CD4-positive, alpha-beta T cell treated with Interleukin-21 for 1 hour (primary cell): ENCODE results near the gene HOXA10.

ENCODE experiments used
- DNase-seq: peaks from one replicate; pipeline ENCODE4 v3.0.0-alpha.2; 2020

HOXA10 gene

DNA sequence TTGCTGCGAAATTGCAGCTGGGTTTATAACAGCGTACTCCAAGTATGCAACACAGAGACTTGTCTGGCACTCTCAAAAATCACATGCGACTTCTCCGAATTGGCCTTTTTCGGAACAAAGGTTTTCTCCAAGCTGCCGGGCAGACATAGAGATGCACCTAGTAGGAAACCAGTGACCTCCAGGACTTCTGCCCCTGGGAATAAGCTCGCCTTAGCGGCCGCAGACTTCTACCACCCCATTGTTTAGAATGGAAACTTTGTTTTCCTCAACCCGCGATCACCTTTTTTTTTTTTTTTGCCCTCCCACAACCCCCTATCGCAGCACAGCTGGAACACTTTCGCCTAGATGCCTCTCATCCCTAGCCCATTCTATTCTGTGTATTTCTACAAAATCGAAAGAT is 4.9 kb upstream of the HOXA10 start:
- DNase-seq: no peak

DNA sequence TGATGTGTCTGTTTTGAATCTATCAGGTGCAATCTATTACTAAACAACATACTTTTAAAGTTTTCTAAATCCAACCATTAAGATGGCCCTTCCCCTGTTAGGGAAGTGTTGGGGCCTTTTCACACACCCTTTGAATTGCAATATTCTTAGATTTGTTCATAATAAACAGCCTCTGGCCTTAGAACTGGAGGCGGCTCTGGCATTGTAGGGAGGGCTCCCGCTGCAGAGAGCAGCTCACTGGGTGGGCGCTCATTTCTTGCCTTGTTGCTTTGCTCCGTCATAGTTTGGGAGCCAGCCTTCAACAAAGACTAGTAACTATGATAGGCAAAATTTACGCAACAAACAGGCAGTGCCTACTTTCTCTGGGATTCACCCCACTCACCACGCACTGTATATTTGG is 4.2 kb upstream of the HOXA10 start:
- no peak for DNase-seq

DNA sequence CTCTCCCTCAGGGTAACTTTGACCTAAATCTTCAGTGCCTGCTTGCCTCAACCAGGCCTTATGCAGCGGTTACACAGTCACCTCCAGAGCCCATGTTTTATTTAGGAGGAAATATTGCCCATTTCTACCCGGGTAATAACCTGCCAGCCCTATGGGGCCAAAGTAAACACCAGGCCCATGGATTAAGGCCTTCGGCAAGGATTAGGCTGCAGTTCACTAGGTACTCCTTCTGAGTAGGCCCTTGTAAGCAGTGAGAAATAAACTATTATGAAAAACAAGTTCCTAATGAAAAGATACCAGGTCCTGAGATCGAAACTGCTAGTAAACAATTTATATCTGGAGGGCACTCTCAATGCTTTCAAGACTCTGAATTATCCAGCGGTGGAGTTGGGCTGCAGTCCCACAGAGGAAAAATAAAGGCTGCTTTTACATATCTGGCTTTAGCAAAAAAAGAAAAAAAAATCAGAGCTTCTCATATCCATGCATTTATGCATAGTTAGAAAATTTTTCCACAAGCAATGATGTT is 3.7 kb upstream of the HOXA10 start:
- no peak for DNase-seq

DNA sequence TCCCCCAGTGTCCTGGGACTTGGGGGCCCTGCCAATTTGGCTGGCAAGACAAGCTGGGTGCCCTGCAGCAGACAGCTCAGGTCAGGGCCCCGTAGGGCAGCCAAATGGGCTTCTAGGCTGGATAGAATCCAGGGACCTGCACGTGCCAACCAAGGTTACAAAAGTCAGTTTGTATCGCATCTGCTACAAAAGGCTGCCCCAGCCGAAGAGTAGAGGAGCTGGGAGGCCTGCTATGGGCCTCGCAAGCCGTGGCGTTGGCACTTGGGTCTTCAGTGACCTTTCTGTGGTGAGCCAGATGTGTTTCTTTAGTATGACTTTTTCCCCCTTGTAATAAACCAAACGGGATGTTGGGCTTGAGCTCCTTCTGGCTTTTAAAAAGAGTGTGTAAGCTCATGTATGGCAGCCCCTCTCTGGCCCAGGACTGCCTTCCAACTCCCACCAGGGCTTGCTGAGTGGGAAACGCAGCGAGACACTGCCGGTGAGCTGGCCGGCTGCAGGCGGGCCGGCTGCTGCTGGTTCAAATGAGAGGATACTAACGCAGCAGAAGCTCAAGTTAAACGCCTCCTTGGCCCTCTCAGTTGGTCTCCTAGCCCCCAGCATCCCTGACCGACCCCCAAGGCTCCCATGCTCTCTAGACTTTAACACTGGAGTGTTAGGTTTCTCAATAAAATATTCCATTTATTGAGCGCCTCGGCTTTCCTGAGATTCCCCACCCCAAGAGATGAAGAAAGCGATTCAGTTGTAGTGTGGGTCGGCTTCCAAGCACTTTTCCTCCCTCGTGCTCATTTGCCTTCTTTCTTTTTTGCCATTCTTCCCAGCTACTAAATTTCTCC is 3.1 kb upstream of the HOXA10 start:
- no peak for DNase-seq

DNA sequence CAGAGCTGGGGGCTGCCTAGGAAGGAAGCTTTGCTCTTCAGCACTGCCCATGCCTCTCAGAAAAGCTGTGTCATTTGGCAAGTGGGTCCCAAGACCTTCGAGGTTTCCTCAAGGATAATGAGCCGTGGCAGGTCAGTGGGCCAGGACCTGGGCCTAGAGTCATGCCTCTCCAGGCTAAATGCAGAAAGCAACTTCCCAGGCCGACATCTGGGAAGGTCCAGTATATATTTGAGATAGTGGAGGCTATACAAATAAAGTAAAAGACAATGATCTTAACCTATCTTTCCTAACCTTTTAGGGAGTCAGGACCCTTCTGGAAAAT is 2.4 kb upstream of the HOXA10 start:
- no peak for DNase-seq

DNA sequence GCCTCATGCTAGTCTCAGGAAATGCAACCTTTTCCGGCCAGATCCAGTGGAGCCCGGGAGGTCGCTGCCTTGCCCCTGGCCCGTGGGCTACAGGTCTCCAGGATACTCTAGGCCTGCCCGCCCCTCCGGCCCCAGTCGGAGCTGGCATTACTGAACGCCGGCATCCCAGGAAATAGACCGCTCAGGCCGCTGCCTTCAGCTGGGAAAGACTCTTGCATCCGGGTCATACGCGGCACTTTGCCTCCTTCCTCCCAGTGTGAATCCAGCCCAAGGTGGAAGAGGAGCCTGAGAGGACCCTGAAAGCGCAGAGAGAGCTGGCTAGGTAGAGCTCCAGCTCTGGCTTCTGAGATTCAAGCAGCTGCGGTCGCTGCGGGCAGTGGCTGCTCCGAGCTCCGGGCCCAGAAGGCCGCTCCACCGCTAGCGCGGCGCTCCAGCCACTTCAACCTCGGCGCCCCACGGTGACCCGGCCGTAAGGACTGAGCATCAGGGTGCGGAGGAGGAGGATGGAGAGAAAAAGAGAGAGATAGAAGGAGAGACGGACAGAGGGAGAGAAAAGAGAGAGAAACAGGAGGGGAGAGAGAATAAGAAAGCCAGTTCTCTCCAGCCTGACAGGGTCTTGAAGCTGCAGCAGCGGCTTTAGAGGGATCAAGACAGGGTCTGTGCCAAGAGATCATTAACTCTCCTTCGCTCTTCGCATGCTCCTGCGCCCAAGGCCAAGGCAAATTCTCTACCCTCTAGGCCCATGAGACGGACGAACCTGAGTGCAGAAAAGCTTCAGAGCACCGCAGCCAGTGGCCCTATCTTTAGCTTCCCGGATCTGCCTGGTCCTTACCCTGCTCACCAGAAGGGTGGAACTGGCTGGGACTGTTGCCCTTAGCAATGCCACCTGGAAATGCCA is 1.8 kb upstream of the HOXA10 start:
- DNase-seq: no peak

DNA sequence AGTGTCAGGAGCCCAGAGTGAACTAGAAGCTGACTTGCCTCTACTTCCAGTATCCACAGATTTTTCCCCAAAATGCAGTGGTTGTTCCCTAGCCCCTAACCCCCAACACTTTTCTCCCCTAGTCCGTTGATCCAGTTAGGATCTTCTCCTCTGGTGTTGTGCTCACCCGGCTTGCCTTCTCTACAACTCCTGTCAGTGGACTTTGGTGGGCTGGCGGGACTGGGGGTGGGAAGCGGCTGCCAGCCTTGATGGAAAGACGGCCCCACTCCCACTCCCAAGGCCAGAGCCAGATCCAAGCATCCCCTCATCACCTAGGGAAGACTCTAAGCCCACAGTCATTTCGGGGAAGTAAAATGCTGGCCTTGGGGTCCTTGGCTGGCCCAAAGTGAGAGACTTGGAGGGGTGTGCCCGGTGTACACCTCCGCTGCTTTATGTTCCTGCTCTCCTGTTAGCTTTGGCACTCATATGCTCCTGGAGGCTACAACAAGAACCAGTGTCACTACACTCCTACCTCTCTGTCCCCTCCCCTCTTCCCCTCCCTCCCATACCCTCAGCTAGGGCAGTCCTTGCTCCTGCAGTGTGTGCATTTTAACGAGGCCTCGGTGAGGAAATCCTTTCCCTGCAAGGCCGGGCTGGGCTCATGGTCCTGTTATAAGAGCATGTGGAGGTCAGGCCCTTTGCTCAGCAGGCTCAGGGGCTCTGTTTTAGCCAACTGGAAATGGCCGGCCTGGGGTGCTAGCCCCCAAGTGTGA is 930 bp upstream of the HOXA10 start:
- DNase-seq: no peak

DNA sequence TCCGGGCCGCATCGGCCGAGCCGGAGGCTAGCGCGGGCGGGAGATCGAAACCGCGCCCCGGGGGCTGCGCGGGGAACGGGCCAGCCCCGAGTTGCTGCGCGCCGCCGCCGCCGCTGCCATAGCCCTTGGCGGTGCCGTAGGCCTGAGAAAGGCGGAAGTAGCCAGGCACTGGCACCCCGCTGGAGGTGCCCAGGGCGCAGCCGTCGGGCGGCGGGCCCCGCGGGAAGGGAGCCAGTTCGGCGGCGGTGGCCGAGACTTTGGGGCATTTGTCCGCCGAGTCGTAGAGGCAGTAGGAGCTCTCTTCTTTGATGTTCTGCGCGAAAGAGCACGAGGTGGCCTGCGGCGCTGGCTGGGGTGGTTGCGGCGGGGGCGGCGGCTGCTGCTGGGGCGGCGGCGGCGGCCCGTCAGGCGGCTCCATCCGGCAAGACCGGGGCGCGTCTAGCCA is 587 bp downstream of the HOXA10 start:
- DNase-seq: no peak

DNA sequence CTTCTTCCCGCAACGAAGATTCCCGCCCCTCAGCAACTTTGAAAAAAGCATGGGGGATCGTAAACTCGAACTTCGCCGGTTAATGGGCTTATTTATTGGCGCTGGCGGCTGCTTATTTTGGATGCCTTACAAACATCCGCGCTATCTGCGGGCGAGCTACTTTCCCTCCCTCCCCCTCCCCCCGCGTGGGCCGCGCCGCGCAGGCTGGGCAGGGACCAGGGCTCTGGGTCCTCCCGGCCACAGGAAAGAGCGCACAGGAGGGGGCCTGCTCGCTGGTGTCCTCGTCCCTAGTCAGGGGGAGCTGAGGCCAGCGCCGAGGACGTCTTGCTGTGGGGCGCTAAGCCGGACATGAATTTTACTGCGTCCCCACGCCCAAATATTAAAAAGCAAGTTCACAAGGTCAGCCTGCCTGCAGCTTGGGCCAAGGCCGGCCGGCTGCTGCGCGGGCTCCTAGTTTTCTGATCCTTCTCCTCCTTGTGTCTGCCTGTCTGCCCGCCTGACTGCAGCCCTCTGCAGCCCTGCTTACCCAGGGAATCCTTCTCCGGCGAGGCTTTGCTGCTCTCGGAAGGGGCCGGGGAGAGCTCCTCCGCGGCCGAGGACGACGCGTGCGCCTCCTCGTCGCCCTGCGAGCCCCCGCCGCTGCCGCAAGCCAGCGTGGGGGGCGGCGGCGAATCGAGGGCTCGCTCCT is 1.2 kb downstream of the HOXA10 start:
- DNase-seq: no peak

DNA sequence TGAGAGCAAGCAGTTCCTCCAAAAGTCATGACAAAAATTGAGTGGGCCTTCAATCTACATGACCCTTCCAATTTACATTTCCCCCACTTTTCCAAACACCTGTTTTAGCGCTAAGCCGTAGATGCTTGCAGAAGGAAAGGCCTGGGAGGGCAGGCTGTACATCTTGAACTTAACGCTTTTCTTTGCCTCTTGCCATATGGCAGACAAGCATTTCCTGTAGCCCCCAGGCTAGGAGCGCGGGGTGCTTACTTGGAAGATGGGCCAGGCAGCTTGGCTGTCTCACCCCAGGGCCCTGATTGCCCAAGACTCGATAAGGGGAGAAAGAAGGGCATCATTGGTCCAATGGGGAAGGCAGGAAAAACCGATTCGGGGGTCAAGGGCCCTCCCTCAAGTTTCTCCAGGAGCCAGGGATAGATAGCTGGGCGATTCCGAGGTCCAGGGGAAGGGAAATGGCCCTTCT is 1.8 kb downstream of the HOXA10 start:
- no peak for DNase-seq

DNA sequence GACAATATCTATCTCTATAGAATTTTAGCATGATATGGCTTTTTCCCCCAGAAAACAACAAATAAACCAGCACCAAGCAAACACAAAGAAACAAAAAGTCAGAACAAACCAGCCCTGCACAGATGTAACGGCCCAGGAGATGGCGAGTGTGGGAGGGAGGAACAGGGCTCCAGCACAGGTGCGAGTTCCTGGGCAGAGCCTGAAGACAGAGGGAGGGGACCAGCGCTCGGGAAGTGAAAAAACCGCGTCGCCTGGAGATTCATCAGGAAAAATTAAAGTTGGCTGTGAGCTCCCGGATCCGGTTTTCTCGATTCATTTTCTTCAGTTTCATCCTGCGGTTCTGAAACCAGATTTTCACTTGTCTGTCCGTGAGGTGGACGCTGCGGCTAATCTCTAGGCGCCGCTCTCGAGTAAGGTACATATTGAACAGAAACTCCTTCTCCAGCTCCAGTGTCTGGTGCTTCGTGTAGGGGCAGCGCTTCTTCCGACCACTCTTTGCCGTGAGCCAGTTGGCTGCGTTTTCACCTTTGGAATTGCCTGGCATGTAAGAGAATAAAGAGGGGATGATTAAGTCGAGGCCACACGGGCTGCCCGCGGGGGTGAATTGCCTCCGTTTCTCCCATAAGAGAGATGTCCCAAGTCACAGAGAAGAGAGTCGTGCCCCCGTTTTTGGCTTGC is 2.3 kb downstream of the HOXA10 start:
- no peak for DNase-seq

DNA sequence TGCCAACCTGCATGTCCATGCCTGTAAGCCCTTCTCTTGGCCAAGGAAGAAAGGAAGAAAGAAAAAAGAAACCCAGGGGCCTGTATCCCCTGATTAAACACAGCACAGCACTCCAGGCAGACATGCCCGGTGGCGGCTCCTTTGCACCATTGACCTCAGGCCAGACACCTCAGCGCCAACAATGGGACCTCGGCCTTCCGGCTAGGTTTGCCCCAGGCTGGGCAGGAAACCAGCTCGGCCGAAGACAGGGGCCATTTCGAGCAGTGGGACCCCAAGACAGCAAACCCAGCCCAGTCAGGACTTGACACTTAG is 2.8 kb downstream of the HOXA10 start:
- DNase-seq: no peak

DNA sequence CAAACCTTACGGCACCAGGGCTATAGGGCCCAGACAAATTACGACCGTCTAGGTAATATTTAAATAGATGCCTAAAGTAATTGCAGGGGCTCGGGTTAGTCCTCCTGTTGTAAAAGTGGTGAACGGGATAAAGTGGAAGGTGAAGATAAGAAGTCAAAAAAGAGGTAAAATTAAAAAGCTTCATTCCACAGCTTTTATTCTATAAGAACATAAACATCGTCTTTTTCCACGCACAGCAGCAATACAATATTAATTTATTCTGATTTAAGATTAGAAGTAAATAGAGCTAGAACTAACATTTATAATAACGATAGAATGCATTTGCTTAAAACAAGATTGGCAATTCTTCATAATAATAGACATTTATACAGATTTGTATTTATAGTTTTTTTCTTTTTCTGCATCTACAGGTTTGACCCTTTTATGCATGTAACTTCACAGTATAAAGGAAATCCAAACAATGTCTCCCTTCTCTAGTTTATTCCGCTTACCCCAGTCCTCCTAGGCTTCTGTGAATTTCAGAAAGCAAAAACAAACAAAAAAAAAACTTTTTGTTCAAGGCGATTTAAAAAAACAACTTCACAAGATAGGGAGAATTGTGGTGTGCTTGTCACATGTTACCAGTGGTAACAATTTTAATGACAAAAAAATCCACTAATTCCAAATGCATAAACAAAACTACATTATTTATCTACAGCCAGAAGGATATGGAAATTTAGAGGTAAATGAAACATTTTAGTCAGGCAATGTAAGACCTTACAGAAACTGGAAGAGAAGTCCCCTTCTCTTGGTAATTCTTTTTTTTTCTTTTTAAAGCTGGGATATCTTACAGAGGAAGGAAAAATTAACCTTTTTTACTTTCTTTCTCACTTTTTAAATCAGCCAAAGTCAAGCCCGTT is 3.4 kb downstream of the HOXA10 start:
- DNase-seq: no peak

DNA sequence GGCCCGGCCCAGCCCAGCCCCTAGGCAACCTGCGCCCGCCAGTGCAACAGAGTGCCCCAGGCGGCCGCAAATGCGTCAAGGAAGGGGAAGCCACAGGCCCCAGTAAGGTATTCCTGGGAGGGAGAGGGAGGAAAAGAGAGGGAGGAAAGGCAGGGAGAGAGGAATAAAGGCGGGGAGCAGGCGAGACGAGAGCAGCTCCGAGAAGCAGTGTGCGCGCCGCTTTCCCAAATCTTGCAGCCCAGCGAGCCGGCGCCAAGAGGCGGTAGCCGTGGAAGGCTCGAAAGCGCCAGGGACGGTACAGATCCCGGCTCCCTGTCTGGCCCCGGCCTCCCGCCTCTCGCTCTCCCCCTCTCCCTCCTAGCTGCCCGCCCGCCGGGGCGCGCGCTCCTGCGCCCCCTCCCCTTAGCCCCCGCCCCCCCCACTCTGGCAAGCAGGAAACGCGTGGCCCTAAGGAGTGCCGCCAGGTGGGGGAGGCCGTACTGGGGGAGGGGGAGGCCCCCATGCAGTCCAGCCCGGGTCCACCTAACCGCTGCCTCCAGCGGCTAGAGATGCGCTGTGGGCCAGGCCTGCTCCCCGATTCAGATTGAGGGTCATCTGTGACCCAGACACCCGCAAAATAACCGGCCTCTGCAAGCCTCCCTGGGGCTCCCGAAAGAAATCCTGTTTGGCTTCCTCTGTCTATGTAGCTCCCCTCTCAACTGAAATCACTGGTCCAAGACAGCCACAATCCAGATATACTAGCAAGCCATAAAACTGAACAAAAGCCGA is 4.3 kb downstream of the HOXA10 start:
- no peak for DNase-seq

DNA sequence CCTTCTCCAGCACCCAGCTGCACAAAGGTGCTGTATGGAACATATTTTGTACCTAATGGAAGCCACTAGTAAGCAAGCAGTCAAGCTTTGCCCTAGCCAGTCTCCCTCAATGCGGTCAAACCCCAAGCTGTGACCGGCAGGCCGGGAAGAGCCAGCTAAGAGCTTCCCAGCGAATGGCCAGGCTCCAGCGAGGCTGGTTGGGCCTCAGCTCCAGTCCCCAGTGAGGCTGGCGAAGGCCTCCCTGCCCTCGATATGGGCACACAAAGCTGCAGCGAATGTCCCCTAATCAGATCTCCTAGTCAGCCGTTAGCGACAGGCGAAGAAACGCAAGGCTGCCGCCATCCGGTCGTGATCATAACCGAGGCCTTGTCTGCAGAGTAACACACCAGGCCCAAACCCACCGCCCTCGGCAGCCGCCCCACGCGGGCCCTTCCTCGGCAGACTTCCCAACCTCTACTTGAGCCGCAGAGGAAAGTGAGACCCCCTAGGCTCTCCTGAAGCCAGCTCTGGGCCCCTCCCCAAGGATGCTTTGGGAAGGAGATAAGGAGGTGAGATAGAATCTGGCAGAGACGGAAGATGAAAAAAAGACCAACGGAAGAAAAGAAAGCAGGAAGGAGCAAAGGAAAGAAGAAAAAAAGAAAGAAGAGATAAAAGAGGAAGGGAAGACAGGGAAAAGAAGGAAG is 5.7 kb downstream of the HOXA10 start:
- no peak for DNase-seq

DNA sequence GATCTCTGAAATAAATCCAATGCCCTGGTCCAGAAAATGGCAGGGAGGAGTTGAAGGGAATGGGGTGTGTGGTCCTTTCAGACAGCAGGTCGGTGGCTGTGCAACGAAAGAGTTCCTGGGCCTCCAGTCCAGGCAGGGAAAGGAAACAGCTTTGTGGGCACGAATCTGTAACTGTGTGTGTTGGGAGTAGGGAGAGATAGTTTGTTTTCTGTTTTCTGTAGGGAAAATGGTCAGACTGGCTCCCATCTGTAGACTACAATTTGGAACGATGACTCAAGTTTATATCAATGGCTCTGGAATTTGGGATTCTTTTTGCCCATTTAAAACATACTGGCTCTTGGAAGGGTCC is 6.2 kb downstream of the HOXA10 start:
- DNase-seq: no peak

DNA sequence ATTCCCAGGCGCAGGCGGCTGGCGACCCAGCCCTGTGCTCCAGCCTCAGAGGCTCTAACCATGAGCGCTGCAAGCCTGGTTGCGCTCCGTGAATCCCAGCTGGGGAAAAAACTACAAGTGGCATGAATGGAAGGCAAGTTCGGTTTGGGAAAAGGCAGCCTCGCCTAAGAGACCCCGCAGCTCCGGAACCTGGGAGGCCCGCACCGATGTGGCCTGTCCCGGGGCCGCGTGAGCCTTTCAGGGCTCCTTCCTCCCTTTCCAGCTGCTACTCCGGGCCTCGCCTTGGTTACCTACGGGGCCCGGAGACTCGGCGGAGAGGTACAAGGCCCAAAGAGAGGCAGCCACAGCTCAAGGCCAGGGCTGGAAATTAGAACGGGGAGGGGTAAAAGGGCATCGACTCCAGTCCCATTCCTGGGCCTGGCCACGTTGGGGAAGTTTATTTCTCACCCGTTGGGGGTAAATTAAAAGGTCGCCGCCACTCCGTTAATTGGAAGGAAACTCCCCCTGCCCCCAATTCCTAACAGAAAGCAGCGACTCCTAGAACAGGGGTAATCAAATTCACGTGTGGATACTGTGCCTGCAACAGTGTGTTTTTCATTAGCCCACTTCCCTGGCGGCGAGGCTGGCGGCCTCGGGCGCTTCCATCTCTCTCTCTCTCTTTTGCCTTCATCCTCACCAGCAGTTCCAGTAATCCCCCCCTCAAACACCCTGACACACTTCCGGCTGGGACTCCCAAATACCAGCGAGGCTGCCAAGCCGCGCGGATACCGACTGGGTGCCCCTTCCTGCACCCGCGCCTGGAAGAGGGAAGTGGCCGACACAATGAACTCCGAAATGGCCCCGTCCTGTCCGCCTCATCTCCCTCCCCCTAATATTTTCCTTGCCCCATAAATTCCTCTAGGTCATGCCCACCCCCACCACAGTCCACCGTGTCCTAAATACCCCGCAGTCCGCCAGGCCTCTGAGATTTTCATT is 7.3 kb downstream of the HOXA10 start:
- DNase-seq: no peak

DNA sequence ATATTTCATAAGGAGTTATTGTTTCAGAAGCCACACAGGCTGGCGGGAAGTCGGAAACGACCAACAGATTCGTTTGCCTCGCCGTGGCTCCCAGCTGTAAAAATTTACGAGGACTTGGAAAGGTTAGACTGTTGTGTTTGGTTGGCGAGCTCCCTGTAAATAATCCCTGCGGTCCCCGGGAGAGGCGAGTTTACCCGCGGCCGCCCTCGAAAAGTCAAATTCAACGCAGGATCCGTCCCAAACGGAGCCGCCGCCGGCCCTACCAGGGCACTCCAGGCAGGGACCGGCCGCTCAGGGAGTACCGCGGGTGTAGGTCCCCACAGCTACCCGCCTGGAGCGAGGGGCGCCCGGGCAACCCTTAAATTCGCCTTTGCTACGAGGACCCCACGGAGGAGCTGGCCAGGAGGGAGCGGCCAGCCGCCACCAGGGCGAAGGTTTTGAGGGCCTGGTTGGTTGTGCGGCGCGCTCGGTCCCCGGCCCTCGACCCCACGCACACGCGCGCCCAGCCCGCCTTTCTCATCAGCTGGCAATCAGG is 8.1 kb downstream of the HOXA10 start:
- no peak for DNase-seq
